ENCODE measurements around the gene SUPT3H.

The SUPT3H gene

GRCh38 chr6:45132658-45133294 lies 245.0 kb downstream of the SUPT3H start:
- no peak overlapping the region for H3K27ac ChIP-seq
- TF ChIP-seq CTCF (conservative IDR thresholded peaks at IDR 0.05) (no peak), ZFX (IDR thresholded peaks at IDR 0.05) (no peak)

- H3K27ac ChIP-seq = no peak overlapping the region
- TF ChIP-seq ZFX (IDR thresholded peaks at IDR 0.05) (no peak), CTCF (conservative IDR thresholded peaks at IDR 0.05) (no peak)
These were observed 245.7 kb downstream of the SUPT3H start for GRCh38 chr6:45132059-45132458.

GRCh38 chr6:45129051-45129450 lies 248.7 kb downstream of the SUPT3H start:
- TF ChIP-seq CTCF (conservative IDR thresholded peaks at IDR 0.05) (no peak), ZFX (IDR thresholded peaks at IDR 0.05) (no peak)
- H3K27ac ChIP-seq = no peak overlapping the region

- TF ChIP-seq ZFX (IDR thresholded peaks at IDR 0.05) (no peak), CTCF (conservative IDR thresholded peaks at IDR 0.05) (no peak)
- no peak overlapping the region for H3K27ac ChIP-seq
These were observed 250.5 kb downstream of the SUPT3H start for GRCh38 chr6:45127185-45127584.

GRCh38 chr6:45126033-45126432 lies 251.7 kb downstream of the SUPT3H start:
- H3K27ac ChIP-seq = no peak overlapping the region
- TF ChIP-seq ZFX (IDR thresholded peaks at IDR 0.05) = no peak
- no peak for TF ChIP-seq CTCF (conservative IDR thresholded peaks at IDR 0.05)

- H3K27ac ChIP-seq = no peak overlapping the region
- TF ChIP-seq CTCF (conservative IDR thresholded peaks at IDR 0.05) = no peak
- no peak for TF ChIP-seq ZFX (IDR thresholded peaks at IDR 0.05)
These were observed 254.7 kb downstream of the SUPT3H start for GRCh38 chr6:45123023-45123422.

GRCh38 chr6:45118754-45119153 lies 259.0 kb downstream of the SUPT3H start:
- TF ChIP-seq ZFX (IDR thresholded peaks at IDR 0.05) = no peak
- no peak for TF ChIP-seq CTCF (conservative IDR thresholded peaks at IDR 0.05)
- H3K27ac ChIP-seq = no peak overlapping the region
